Esophagus muscularis mucosa (tissue), 3 donors: ENCODE results near the gene PSMD9.

Source experiments
- CTCF ChIP-seq, 3 experiments: fragments of 200-600 bp in 2 of 3; fragments of 450-650 bp in 1 of 3; sonication (generic) in 2 of 3; IDR thresholded peaks; one replicate each; pipeline ENCODE4 v1.5.1; 2017 to 2019; ENCODE audit warnings: antibody characterized with exemption in 3 of 3, mild to moderate bottlenecking in 2 of 3, moderate library complexity in 1 of 3
- POLR2A ChIP-seq: fragments of 450-650 bp; IDR thresholded peaks from one replicate; pipeline ENCODE4 v1.6.1; 2017; ENCODE audit warnings: antibody characterized with exemption, moderate library complexity, mild to moderate bottlenecking, low read depth

GRCh38 chr12:121963341-121964018 is 74.9 kb downstream of the PSMD9 start:
- TF ChIP-seq CTCF (IDR thresholded peaks at IDR 0.05) (no peak), POLR2A (no peak)
